HG03196 (cell line): ENCODE data around the gene MTCL1.

ENCODE experiments used
- ATAC-seq: cut with Tn5 transposase; IDR thresholded peaks from one replicate; pipeline ENCODE4 v1.9.1; 2021; ENCODE audit not compliant: unreplicated experiment

MTCL1 gene

GRCh38 chr18:8788503-8789429 is 83.4 kb downstream of the MTCL1 start:
- ATAC-seq = no peak

GRCh38 chr18:8791171-8791651 is 85.9 kb downstream of the MTCL1 start:
- no peak for ATAC-seq

GRCh38 chr18:8792688-8793316 is 87.4 kb downstream of the MTCL1 start:
- no peak for ATAC-seq

GRCh38 chr18:8793445-8794155 is 88.2 kb downstream of the MTCL1 start:
- no peak for ATAC-seq

- ATAC-seq = no peak
Measured at GRCh38 chr18:8794156-8794933, 89.0 kb downstream of the MTCL1 start.

DNA sequence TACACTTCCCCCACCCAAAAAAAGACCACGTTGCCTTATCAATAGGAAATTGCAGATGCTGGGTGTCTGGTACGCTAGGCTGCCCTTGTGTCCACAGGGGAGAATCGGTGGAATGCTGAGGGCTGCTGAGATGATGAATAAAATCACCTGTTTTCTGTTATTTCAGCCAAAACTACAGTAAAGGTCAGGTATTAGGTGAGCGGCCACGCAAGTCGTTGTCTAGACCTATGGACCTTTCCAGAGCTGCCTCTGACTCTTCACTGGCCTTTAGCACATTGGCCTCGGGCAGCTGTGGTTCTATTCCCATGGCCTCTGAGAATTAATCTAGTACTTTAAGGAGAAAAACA is 89.6 kb downstream of the MTCL1 start:
- no peak for ATAC-seq

- ATAC-seq = no peak
Measured at GRCh38 chr18:8795586-8796325, 90.4 kb downstream of the MTCL1 start.

DNA sequence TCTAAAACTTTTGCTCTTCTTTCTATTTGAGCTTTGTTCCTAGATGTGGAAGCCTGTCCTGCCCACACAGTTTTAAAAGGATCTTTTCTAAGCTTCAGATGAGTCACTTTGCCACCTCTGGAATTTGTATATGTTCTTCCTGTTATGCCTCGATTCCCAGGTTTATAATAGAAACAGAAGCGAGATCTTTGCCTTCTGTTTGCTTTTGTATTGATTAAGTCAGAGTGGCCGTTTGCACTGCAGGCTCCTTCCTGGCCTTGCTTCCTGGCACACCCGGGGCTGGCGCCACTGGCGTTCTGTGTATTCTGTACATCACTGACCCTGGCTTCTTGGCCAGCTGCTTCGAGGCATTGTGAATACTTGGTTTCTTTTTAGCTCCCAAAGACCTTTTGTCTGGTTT is 91.8 kb downstream of the MTCL1 start:
- no peak for ATAC-seq

DNA sequence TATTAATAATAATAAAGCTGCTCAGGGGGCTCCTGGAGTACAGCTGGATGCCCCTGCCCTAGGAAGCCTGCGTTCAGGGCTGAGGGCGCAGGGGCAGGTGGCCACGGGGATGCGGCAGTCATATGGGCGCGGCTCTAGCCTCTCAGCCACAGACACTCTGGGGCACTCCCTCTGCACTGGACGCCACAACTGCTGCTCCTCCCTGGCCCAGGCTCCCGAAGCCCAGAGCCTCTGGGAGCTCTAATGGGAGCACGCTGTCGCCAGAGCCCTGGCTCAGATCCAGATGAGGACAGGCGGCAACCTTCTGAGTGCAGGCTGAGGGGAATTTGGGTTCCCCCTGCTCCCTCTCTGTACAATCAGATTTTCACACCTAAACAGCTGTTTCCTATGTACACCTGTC is 93.6 kb downstream of the MTCL1 start:
- ATAC-seq = no peak

- ATAC-seq = no peak
Measured at GRCh38 chr18:8799596-8800441, 94.5 kb downstream of the MTCL1 start.

DNA sequence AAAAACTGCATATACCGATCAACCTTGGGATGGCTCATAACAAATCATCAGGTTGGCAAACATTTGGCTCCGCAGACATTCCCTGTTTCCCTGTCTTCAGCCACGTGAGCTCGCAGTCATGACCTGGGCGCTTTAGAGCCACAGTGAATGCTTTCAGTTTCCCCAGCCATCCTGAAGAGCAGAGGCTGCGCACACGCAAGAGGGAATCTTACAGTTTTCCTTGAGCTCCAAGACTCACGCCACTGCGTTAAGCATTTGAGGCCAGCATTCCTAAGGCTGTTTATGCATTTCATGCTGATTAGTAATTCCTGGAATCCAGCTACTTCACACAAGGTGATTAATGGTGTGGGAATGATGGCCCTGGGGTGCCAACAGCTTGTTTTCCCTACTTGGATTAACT is 95.1 kb downstream of the MTCL1 start:
- ATAC-seq = no peak

- ATAC-seq = no peak
Measured at GRCh38 chr18:8800876-8801262, 95.5 kb downstream of the MTCL1 start.

GRCh38 chr18:8801263-8801901 is 96.0 kb downstream of the MTCL1 start:
- ATAC-seq = no peak

GRCh38 chr18:8802017-8802672 is 96.8 kb downstream of the MTCL1 start:
- ATAC-seq = no peak

DNA sequence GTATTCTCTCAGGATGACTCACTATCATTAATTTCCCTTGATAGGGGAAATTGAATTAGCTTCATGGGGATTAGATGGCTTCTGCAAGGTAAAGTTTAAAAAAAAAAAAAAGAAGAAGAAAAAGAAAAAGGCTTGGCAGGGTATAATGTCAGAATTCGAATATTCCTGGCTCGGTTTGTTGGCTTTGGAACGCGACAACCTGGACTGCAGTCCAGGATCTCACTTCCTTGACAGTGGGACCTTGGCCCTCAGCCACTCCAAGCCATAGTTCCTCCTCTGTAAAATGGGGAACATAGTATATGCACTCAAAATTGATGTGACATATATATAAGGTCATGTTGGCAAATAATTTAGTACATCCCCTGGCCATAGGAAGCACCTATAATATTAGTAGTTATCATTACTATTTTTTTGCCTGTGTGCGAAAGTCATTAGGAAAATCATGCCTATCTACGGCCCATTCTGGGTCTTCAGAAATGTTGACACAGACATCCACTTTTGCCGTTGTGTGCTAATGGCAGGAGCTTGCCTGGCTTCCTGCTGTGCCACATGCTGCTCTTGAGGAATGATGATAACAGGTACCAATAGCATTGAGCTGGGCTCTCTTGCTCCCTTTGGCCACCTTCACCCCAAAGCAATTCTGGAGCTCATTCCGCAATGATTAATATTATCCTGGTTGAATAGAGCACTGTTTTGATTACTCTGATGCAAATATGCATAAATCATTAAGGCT is 97.9 kb downstream of the MTCL1 start:
- no peak for ATAC-seq

- ATAC-seq = no peak
Measured at GRCh38 chr18:8803957-8804356, 98.6 kb downstream of the MTCL1 start.

DNA sequence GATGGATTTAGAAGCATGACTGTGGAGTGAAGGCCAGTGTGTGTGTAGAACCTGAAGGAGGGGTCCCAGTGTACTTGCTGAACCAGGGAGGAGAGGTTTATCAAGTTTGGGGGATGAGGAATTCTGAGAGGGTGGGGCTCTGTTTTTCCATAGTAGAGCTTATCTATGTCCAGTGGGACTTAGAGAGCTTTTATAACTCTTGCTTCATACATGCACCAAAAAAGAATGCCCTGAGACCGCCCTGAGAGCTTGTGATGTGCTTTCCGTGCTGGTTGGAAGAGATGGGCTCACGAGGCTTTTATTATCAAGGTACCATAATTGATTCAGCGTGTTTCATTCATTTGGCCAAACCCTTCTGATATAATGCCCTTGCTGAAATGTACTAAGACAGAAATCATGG is 100.2 kb downstream of the MTCL1 start:
- ATAC-seq = no peak
